Keratinocyte (primary cell): ENCODE measurements around the gene SLC22A31.

Source experiments
- CTCF ChIP-seq, 3 experiments: IDR thresholded peaks in 1 of 3; conservative IDR thresholded peaks in 1 of 3; optimal IDR thresholded peaks in 1 of 3; 2 replicates in 2 of 3; 3 replicates in 1 of 3; pipeline versions ENCODE3 to v1.5.1; 2011; ENCODE audit warnings: low read length in 3 of 3, mild to moderate bottlenecking in 3 of 3, moderate library complexity in 2 of 3, control low read depth in 1 of 3, inconsistent platforms in 1 of 3; ENCODE audit not compliant: insufficient read depth in 2 of 3; ENCODE audit errors: extremely low read depth in 1 of 3
- EZH2 ChIP-seq: IDR thresholded peaks from one replicate; pipeline ENCODE4 v1.6.1; 2012; ENCODE audit warnings: inconsistent platforms, mild to moderate bottlenecking, low read length, moderate library complexity

GRCh38 chr16:89248196-89248982, 48.1 kb upstream of the SLC22A31 start:
- TF ChIP-seq CTCF (optimal IDR thresholded peaks at IDR 0.05 in 1 of 3, IDR thresholded peaks at IDR 0.05 in 1 of 3, conservative IDR thresholded peaks at IDR 0.05 in 1 of 3; ENCODE audit: extremely low read depth in 1 of 3, insufficient read depth in 2 of 3, low read length in 3 of 3) (no peak), EZH2 (no peak)
